KOPT-K1 (cell line): Measurements from ENCODE around the gene MEGF9.
"Not testable (repeated sequence)": the region's sequence is repeated elsewhere in the genome, so short reads cannot be mapped to it uniquely, and the experiment has no call there.

ENCODE experiments used
- H3K27ac ChIP-seq: fragments of 200-600 bp; sonication (generic); 2 replicates; pipeline ENCODE4 v1.5.1; 2016; ENCODE audit warnings: antibody characterized with exemption, mild to moderate bottlenecking, low read depth, low read length; ENCODE audit not compliant: poor library complexity, severe bottlenecking
- H3K36me3 ChIP-seq: fragments of 200-600 bp; sonication (generic); 2 replicates; pipeline ENCODE4 v1.5.1; 2017; ENCODE audit warnings: antibody characterized with exemption, mild to moderate bottlenecking, low read length, moderate library complexity; ENCODE audit not compliant: insufficient read depth
- H3K9me3 ChIP-seq: fragments of 200-600 bp; sonication (generic); 2 replicates; pipeline ENCODE4 v1.5.1; 2017; ENCODE audit warnings: antibody characterized with exemption, low read length, mild to moderate bottlenecking; ENCODE audit not compliant: insufficient read depth, poor library complexity, severe bottlenecking

The MEGF9 gene

GRCh38 chr9:120714088-120714845 is at the start of gene MEGF9:
Gene MEGF9, minus strand, starts transcription at chr9:120714470. Its CDS starts 112 bp downstream, at chr9:120714358.
- no peaks in the 10 kb centered on the region for H3K9me3 ChIP-seq
- peak within 1 kb of the TSS; percentile 79 for H3K27ac ChIP-seq
- no peaks in the 10 kb centered on the region for H3K36me3 ChIP-seq

- no peak overlapping the region for H3K27ac ChIP-seq
- H3K36me3 ChIP-seq, result peaks cover 95% of the 10 kb centered on the region
- no peaks in the 10 kb centered on the region for H3K9me3 ChIP-seq
Observed at GRCh38 chr9:120761006-120761405, 46.7 kb upstream of the MEGF9 start.

GRCh38 chr9:120759755-120760400 is 45.6 kb upstream of the MEGF9 start:
- peaks cover 89% of the 10 kb centered on the region for H3K36me3 ChIP-seq

GRCh38 chr9:120758544-120758943 is 44.3 kb upstream of the MEGF9 start:
- H3K27ac ChIP-seq, result no peak overlapping the region
- H3K9me3 ChIP-seq, result no peaks in the 10 kb centered on the region
- H3K36me3 ChIP-seq, result peaks cover 76% of the 10 kb centered on the region

More at GRCh38 chr9:120759755-120760400, 45.6 kb upstream of the MEGF9 start:
- H3K27ac ChIP-seq, result no peak overlapping the region
- no peaks in the 10 kb centered on the region for H3K9me3 ChIP-seq

GRCh38 chr9:120757026-120757913 is 43.0 kb upstream of the MEGF9 start:
- H3K36me3 ChIP-seq, result peaks cover 63% of the 10 kb centered on the region
- H3K27ac ChIP-seq, result no peak overlapping the region
- H3K9me3 ChIP-seq, result no peaks in the 10 kb centered on the region

GRCh38 chr9:120756531-120756930 is 42.3 kb upstream of the MEGF9 start:
- Histone ChIP-seq H3K27ac (no peak overlapping the region), H3K36me3 (peaks cover 57% of the 10 kb centered on the region), H3K9me3 (no peaks in the 10 kb centered on the region)

- Histone ChIP-seq H3K36me3 (peaks cover 51% of the 10 kb centered on the region), H3K27ac (no peak overlapping the region), H3K9me3 (no peaks in the 10 kb centered on the region)
Observed at GRCh38 chr9:120755810-120756434, 41.7 kb upstream of the MEGF9 start.

- peaks cover 42% of the 10 kb centered on the region for H3K36me3 ChIP-seq
- no peaks in the 10 kb centered on the region for H3K9me3 ChIP-seq
- no peak overlapping the region for H3K27ac ChIP-seq
Observed at GRCh38 chr9:120755044-120755443, 40.8 kb upstream of the MEGF9 start.

GRCh38 chr9:120750421-120750820 is 36.2 kb upstream of the MEGF9 start:
- no peaks in the 10 kb centered on the region for H3K9me3 ChIP-seq
- H3K27ac ChIP-seq, result no peak overlapping the region
- peaks cover 4% of the 10 kb centered on the region; the same call in 1 of the 2 replicates for H3K36me3 ChIP-seq

- H3K9me3 ChIP-seq, H3K27ac ChIP-seq, H3K36me3 ChIP-seq: not testable (repeated sequence)
Observed at GRCh38 chr9:120746366-120746765, 32.1 kb upstream of the MEGF9 start.

- no peaks in the 10 kb centered on the region for H3K9me3 ChIP-seq
- no peaks in the 10 kb centered on the region for H3K36me3 ChIP-seq
- H3K27ac ChIP-seq, result no peak overlapping the region
Observed at GRCh38 chr9:120745278-120745677, 31.0 kb upstream of the MEGF9 start.

- H3K9me3 ChIP-seq, result no peaks in the 10 kb centered on the region
- no peaks in the 10 kb centered on the region for H3K36me3 ChIP-seq
- no peak overlapping the region for H3K27ac ChIP-seq
Observed at GRCh38 chr9:120742951-120743416, 28.7 kb upstream of the MEGF9 start.

GRCh38 chr9:120741701-120742100 is 27.4 kb upstream of the MEGF9 start:
- H3K36me3 ChIP-seq, result no peaks in the 10 kb centered on the region
- no peaks in the 10 kb centered on the region for H3K9me3 ChIP-seq
- H3K27ac ChIP-seq, result no peak overlapping the region

- Histone ChIP-seq H3K27ac (no peak overlapping the region), H3K36me3 (no peaks in the 10 kb centered on the region), H3K9me3 (no peaks in the 10 kb centered on the region)
Observed at GRCh38 chr9:120741191-120741590, 26.9 kb upstream of the MEGF9 start.
